ENCODE results near the gene TARP.

GRCh38 chr7:38274927-38275620 lies 1.6 kb upstream of the TARP start:
- TF ChIP-seq YY1 (IDR thresholded peaks at IDR 0.05; ENCODE audit: insufficient read depth, insufficient read length), result no peak
- TF ChIP-seq ZNF274 (IDR thresholded peaks at IDR 0.05; ENCODE audit: low read depth, low read length), result no peak
- no peak for TF ChIP-seq SUZ12 (IDR thresholded peaks at IDR 0.05; ENCODE audit: extremely low read depth, insufficient read depth, insufficient read length)

Data from NT2/D1 (cell line).